Measurements from ENCODE around the gene HAUS3.
A peak's percentile ranks its signal among the peaks of the same experiment; 100 is the strongest.

The HAUS3 gene

DNA sequence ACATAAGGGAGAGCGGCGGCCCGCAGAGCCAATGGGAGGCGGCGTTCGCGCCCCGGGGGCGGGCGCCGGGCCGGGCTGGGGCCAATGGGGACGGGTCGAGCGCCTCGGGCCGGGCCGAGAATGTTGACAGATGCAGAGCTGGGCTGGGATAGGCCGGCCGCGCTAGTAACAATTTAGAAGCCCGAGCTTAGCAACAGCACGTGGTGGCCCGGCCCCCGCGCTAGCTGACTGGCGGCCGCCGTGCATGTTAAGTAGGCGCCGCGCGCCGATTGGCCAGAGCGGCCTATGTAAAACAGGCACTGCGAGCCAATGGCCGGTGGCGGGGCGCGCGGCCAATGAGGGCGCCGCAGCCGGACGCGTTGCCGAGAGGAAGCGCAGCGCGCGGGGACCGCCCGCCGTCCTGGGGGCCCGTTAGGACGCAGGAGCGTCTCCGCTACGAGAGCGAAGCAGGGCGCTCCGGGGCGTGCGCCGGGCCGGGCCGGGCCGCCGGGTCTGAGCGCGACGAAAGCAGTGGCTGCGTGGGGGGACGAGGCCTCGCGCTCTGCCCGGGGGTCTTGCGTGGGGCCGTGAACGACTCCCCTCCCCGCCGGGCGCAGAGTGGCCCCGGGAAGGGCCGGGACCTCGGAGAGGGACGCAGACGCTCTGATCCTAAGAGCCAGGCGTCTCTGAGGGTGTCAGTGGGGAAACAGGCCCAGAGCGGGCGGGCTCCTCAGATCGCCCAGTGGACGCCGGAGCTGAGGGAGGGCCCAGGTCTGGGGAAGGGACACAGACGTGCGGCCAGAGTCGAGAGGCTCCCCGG lies 20.4 kb upstream of the HAUS3 start:
- peak; percentile 99 for DNase-seq

DNA sequence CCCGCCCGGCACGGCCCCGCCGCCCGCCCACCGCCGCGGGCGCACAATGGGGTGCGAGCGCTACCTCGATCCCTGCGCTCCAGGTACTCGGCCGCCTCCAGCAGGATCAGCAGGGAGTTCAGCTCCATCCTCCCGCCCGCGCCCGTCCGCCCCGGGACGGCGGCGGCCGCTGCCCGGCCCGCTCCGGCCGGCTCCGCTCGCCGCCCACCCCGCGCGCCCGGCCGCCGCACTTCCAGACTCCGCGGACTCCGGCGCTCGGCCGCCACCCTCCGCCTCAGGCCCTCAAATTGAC lies 19.9 kb upstream of the HAUS3 start, which contains the start of gene MXD4:
Gene MXD4 (minus strand): TSS at position 257 of the 292 bp plus-strand sequence. CDS start 129 bp downstream, at position 128.
- no peak for DNase-seq

- DNase-seq, result peak; percentile 54
Measured at GRCh38 chr4:2261110-2261852, 19.4 kb upstream of the HAUS3 start.

DNA sequence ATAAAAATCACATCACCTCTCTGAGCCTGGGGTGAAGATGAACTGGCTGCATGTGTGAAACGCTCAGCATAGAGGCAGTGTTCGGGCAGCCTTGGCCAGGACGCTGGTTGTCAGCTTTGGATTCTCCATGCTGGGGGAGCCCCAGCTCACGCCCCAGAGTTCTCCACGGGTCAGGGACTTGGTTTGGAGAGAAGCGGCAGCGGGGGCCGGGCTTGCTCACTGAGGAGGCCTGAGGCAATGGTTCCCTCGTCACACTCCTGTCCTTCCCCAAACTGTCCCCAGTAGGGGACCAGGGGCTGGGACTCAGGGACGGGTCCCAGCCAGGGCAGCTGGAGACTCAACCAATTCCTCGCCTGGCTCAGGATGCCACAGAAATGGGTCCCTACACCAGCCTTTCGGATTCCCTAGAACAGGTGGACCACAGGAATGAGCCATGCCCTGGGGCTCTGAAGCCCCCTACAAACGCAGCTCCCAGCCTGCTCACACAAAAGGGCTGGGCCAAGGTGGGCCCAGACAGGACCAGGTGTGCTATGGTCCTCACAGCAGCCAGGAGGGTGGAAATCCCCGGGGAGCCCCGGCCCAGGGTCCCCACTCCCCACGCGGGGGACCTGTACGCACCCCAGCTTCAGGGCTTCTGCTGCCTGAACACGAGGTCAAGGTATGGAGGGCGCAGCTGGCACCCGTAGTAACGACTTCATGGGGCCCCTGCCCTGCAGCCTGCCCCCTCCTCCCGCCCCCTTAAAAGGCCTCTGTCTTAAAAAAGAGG lies 18.6 kb upstream of the HAUS3 start:
- DNase-seq, result no peak

- DNase-seq, result no peak
Measured at GRCh38 chr4:2259541-2260343, 17.8 kb upstream of the HAUS3 start.

DNA sequence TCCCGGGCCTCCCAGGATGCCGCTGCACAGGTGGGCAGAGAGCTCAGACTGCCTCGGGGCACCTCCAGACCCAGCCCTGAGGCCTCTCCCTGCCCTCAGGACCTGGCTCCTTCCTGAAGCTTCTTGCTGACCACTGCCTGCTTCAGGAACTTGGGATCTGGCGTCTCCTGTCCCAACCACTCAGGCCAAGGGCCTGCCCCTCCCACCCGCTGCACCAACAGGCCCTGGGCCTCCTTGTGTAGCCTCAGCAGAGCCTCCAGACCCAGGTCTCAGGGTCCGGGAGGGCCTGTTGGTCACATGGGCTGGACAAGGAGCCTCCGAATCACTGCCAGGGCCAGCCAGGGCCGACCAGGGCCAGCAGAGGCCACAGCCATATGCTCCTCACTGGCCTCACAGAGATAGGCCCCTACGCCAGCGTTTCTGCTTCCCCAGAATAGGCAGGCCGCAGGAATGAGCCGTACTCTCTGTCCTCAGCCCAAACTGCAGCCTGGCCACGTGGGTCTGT lies 17.2 kb upstream of the HAUS3 start:
- no peak for DNase-seq

DNA sequence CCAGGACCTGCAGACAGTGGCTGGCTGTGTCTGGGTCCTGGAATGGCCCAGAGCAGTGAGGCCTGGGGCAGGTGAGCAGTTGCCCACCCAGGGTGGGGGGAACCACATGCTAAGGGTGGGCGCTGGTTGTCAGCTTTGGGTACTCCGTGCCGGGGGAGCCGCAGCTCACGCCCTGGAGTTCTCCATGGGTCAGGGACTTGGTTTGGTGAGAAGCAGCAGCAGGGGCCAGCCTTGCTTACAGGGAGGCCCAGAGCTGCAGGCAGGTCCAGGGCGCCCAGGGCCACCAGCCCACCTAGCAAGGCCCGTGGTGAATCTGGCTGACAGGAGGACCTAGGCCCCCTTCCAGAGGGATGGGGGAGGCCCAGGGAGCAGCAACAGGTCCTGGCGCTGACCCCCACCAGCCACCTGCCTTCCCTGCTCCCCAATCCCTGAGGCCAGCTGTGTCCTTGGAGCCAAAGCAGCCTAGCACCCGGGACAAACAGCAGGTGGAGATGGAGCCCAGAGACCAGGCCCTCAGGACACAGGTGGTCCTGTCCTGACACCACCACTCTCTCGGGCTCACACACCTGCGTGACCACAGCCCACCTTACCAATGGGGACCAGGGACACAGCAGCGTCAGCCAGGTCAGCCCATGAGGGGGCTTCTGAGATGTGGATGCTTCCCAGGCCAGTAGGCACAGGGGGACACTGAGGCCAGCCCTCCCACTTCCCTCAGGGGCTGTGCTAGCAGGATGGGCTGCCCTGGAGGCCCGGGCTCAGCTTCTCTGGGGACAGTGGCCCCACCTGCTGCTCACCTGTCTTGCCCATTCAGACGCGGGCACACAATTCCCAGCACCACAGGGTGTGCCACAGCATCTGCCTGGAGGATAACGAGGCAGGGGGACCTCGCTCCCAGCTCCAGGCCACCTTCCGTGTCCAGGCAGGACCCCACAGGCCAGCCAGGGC lies 16.4 kb upstream of the HAUS3 start:
- no peak for DNase-seq

DNA sequence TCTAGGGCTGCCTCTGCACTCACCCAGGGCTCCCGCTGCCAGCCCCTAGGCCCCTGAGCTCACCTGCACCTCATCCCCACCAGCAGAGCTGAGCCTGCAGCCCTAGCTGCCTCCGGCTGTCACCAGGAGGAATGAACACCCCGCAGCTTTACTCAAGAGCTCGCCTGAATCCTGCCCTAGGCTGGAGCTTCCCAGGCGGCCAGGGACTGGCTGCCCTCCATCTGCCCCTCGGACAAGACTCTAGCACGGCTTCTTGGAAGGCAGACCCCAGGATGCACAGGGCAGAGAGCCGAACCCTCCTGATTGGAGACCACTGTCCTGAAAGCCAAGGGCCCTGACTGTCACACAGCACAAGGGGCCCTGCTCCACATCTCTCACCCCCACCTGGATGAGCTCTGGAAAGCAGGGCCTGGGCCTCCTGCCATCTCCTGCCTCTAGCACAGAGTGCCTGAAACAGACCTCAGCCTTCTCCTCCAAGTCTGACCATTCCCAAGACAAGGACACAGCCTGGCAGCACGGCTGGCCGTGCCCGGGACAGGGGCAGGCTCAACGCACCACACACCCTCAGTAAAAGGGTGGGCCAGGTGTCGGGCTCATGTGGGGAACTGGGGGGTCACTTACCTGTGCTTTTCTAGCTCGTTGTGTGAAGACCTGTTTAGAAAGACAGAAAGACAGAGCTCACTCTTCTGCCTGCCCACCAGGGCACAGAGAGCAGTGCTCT lies 15.6 kb upstream of the HAUS3 start:
- DNase-seq, result no peak

- no peak for DNase-seq
Measured at GRCh38 chr4:2256781-2257191, 14.9 kb upstream of the HAUS3 start.

GRCh38 chr4:2256156-2256731 lies 14.3 kb upstream of the HAUS3 start:
- DNase-seq, result no peak

- no peak for DNase-seq
Measured at GRCh38 chr4:2255501-2256155, 13.7 kb upstream of the HAUS3 start.

DNA sequence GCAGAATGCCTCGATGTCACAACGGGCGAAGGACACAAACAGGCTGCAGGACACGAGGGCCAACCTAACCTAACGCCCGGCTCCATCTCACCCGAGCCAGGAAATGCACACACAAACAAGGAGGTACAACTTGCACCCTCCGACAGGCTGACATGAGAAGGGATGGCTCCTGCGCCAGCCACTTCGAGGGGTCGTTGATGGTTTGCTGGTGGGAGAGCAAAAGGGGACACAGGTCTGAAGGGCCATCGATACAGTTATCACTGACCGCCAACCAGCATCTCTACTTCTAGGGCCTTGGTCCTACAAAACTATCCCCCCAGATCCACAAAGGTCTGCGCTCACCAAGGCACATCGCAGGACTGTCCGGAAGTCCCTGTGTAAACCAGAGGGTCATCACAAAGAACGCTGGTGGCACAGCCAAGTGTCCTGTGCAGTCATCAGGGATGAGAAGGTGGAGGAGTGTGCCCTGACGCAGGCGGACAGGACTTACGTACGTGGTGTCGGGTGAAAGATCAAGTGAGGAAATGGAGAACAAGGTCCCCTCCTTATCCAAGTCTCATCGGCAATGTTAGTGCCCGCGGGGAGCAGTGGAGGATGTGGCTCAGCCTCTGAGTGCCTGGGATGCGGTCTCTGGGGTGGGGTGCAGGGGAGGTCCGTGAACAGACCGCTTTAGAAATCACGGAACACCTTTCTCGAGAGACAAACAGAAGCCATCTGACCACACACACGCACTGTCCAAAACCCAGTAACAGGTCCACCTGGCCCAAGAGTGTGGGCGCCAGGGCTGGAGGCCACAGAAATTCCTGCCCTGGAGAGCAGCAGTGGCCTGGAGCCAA lies 13.0 kb upstream of the HAUS3 start:
- DNase-seq, result no peak

- no peak for DNase-seq
Measured at GRCh38 chr4:2253160-2254084, 11.5 kb upstream of the HAUS3 start.

- DNase-seq, result no peak
Measured at GRCh38 chr4:2252530-2253091, 10.7 kb upstream of the HAUS3 start.

GRCh38 chr4:2251795-2252529 lies 10.0 kb upstream of the HAUS3 start:
- DNase-seq, result no peak

- DNase-seq, result no peak
Measured at GRCh38 chr4:2251073-2251794, 9.3 kb upstream of the HAUS3 start.

Data from CD4-positive, alpha-beta T cell treated with Interleukin-21 for 1 hour (primary cell).